ENCODE measurements around the gene TRIM10.
A peak's percentile ranks its signal among the peaks of the same experiment; 100 is the strongest.

Gene TRIM10

GRCh38 chr6:30164714-30165113 is 3.7 kb upstream of the TRIM10 start:
- ChIA-PET POLR2A (no interaction called here), CTCF (interaction anchor here (1.2 kb wide), 1 partner anchor 34 kb away, joined by 6 read pairs; no protein-coding TSS in a partner anchor)
- DNase-seq (ENCODE audit: extremely low spot score): no peak
- no peak for TF ChIP-seq CTCF (IDR thresholded peaks at IDR 0.05; ENCODE audit: control extremely low read depth, extremely low read depth, low read depth, missing control alignments)

GRCh38 chr6:30163918-30164654 is 3.1 kb upstream of the TRIM10 start:
- no peak for TF ChIP-seq CTCF (IDR thresholded peaks at IDR 0.05; ENCODE audit: control extremely low read depth, extremely low read depth, low read depth, missing control alignments)
- POLR2A ChIA-PET: no interaction called here
- CTCF ChIA-PET: interaction anchor here (1.2 kb wide), 1 partner anchor 33 kb away, joined by 6 read pairs; no protein-coding TSS in a partner anchor

GRCh38 chr6:30163090-30163917 is 2.3 kb upstream of the TRIM10 start, which contains the start of gene TRIM15:
TSS of gene TRIM15 (plus strand) at chr6:30163546. CDS start at chr6:30163685, 139 bp downstream.
- DNase-seq (ENCODE audit: extremely low spot score): peak; percentile 56
- CTCF ChIA-PET: interaction anchor here (1.2 kb wide), 2 partner anchors 32 to 61 kb away, joined by 3 to 6 read pairs; no protein-coding TSS in a partner anchor
- no peak for TF ChIP-seq CTCF (IDR thresholded peaks at IDR 0.05; ENCODE audit: control extremely low read depth, extremely low read depth, low read depth, missing control alignments)
- POLR2A ChIA-PET: no interaction called here

More at GRCh38 chr6:30163918-30164654, 3.1 kb upstream of the TRIM10 start:
- no peak for DNase-seq (ENCODE audit: extremely low spot score)

GRCh38 chr6:30162265-30163089 is 1.5 kb upstream of the TRIM10 start:
- TF ChIP-seq CTCF (IDR thresholded peaks at IDR 0.05; ENCODE audit: control extremely low read depth, extremely low read depth, low read depth, missing control alignments): no peak
- no peak for DNase-seq (ENCODE audit: extremely low spot score)
- ChIA-PET CTCF (interaction anchor here (1.2 kb wide), 1 partner anchor 60 kb away, joined by 3 read pairs; no protein-coding TSS in a partner anchor), POLR2A (no interaction called here)

- TF ChIP-seq CTCF (IDR thresholded peaks at IDR 0.05; ENCODE audit: control extremely low read depth, extremely low read depth, low read depth, missing control alignments): no peak
- DNase-seq (ENCODE audit: extremely low spot score): no peak
- ChIA-PET CTCF (no interaction called here), POLR2A (no interaction called here)
Observed at GRCh38 chr6:30160008-30160784, 815 bp downstream of the TRIM10 start.
